GM13977 (cell line): ENCODE measurements around the gene PLOD1.

ENCODE experiments used
- DNase-seq: peaks from one replicate; pipeline ENCODE4 v3.0.0; 2012; ENCODE audit warnings: low spot score
- CTCF ChIP-seq: IDR thresholded peaks from 2 replicates; pipeline ENCODE4 v1.5.1; 2012; ENCODE audit warnings: mild to moderate bottlenecking, control low read depth; ENCODE audit not compliant: insufficient read depth; ENCODE audit errors: extremely low read depth, missing control alignments
- in situ Hi-C: fragments of 300-500 bp; cut with MboI; formaldehyde crosslinking; loops from one replicate; pipeline ENCODE4 v1.12.0; 2022; ENCODE audit warnings: low sequenced_read_pairs, low pct_unique_long_range_greater_than_20kb, mixed read lengths, inconsistent platforms; ENCODE audit not compliant: unreplicated experiment

The PLOD1 gene

GRCh38 chr1:11977625-11978024 lies 43.1 kb downstream of the PLOD1 start:
- DNase-seq = no peak
- TF ChIP-seq CTCF = no peak
- in situ Hi-C loops = no loop called here

GRCh38 chr1:11978301-11978700 lies 43.8 kb downstream of the PLOD1 start:
- in situ Hi-C loops = no loop called here
- TF ChIP-seq CTCF = no peak
- DNase-seq = no peak

GRCh38 chr1:11979028-11979850 lies 44.7 kb downstream of the PLOD1 start:
- in situ Hi-C loops = no loop called here
- no peak for DNase-seq
- TF ChIP-seq CTCF = no peak

- peak; percentile 99 for DNase-seq
- in situ Hi-C loops = no loop called here
- TF ChIP-seq CTCF = no peak
Observed at GRCh38 chr1:11979851-11980675, 45.5 kb downstream of the PLOD1 start, which contains the start of gene MFN2. Gene MFN2 (plus strand): TSS chr1:11980444. CDS start chr1:11989169, 8,725 bp downstream.

- in situ Hi-C loops = no loop called here
- no peak for DNase-seq
- no peak for TF ChIP-seq CTCF
Observed at GRCh38 chr1:11980676-11980972, 46.1 kb downstream of the PLOD1 start.

GRCh38 chr1:11981378-11982009 lies 47.0 kb downstream of the PLOD1 start:
- in situ Hi-C loops = no loop called here
- DNase-seq = no peak
- no peak for TF ChIP-seq CTCF
